Measurements from ENCODE around the gene TCEA3. TPM values are rescaled to one million over a fixed set of nuclear protein-coding genes. Genes with fewer than 3 reads are reported as not detected.

TCEA3 gene
- total and polyA plus RNA-seq, 2 experiments from 2014 or later, result not detected

- TF ChIP-seq REST (IDR thresholded peaks at IDR 0.05; ENCODE audit: unreplicated experiment) (no peak), CREB1 (CRISPR knock-in tag; IDR thresholded peaks at IDR 0.05; ENCODE audit: low read depth) (no peak)
These were observed 24.8 kb upstream of the TCEA3 start (continued) for GRCh38 chr1:23449306-23449705.

- Mint-ChIP-seq H3K27ac (no peak overlapping the region), H3K9me3 (no peaks in the 10 kb centered on the region), H3K36me3 (ENCODE audit: low read depth) (peaks cover 8% of the 10 kb centered on the region; the same call in 1 of the 3 replicates), H3K4me3 (no peak overlapping the region), H3K27me3 (ENCODE audit: insufficient read depth, low read depth, poor library complexity) (peaks cover 1% of the 10 kb centered on the region), H3K4me1 (no peaks in the 10 kb centered on the region)
- Histone ChIP-seq H3K36me3 (ENCODE audit: insufficient read depth) (no peaks in the 10 kb centered on the region), H3K9me2 (ENCODE audit: insufficient read depth) (no peaks in the 10 kb centered on the region), H3K4me1 (ENCODE audit: insufficient read depth) (no peaks in the 10 kb centered on the region), H3F3A (replicated peaks; ENCODE audit: low read depth) (no peaks in the 10 kb centered on the region), H4K20me1 (replicated peaks; ENCODE audit: insufficient read depth) (peaks cover 11% of the 10 kb centered on the region), H2AFZ (no peak overlapping the region), H3K27ac (ENCODE audit: low read depth) (no peak overlapping the region), H3K27me3 (ENCODE audit: insufficient read depth) (no peaks in the 10 kb centered on the region), H3K79me2 (replicated peaks; ENCODE audit: insufficient read depth) (no peaks in the 10 kb centered on the region), H3K4me3 (no peak overlapping the region), H3K4me2 (no peak overlapping the region)
- TF ChIP-seq ETS1 (IDR thresholded peaks at IDR 0.05), result no peak
- no peak for TF ChIP-seq EZH2 (IDR thresholded peaks at IDR 0.05; ENCODE audit: low read depth, unreplicated experiment)
- TF ChIP-seq REST (IDR thresholded peaks at IDR 0.05; ENCODE audit: unreplicated experiment), result no peak
- TF ChIP-seq CTCF (conservative IDR thresholded peaks at IDR 0.05; ENCODE audit: low read depth in 2 of 2), result no peak
- no peak for TF ChIP-seq CREB1 (CRISPR knock-in tag; IDR thresholded peaks at IDR 0.05; ENCODE audit: low read depth)
- TF ChIP-seq ZNF114 (CRISPR knock-in tag; IDR thresholded peaks at IDR 0.05), result no peak
- TF ChIP-seq EZH2phosphoT487 (IDR thresholded peaks at IDR 0.05; ENCODE audit: unreplicated experiment), result no peak
- no peak for TF ChIP-seq ZNF331 (CRISPR knock-in tag; IDR thresholded peaks at IDR 0.05; ENCODE audit: low read depth)
- no peak for TF ChIP-seq JUNB (IDR thresholded peaks at IDR 0.05; ENCODE audit: unreplicated experiment)
- TF ChIP-seq NANOG (IDR thresholded peaks at IDR 0.05; ENCODE audit: borderline replicate concordance), result no peak
- no peak for DNase-seq (ENCODE audit: low spot score)
- ATAC-seq, result no peak
These were observed 24.3 kb upstream of the TCEA3 start for GRCh38 chr1:23448846-23449245.
